Measurements from ENCODE around the gene ALDH1B1. TPM values are rescaled to one million over a fixed set of nuclear protein-coding genes. Genes with fewer than 3 reads are reported as not detected.

The ALDH1B1 gene
- total RNA-seq, 1 donor from 2014 or later, result 11.5 TPM

DNA sequence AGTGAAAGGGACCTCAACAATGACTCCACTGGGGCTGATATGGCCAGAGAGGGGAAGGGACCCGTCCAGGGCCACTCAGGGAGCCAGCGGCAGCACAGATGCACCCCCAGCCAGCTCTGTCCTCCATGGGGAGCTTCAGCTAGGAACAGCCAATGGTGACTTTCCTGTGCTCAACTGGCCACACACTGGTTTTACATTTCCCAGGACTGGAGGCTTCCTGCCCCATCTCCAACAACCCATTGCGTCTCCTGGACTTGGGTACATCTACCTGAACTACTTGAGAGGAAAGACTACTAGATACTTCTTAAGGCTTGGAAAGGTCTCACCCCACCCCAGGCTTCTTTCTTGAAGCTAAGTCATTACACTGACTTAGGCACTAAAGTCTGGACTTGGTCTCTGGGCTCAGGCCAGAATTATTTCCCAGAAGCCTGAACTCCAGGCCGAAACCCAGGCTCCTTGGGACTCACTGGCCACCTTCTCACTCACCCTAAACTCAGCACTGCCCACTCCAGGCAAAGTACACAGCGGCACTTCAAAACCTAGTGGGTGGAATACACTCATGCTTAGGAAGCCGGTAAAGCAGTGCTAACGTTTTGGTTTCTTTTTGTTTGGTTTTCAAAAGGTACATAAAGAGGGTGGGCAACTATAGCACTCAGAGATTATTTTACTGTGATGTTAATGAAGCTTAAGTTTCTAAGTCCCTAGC is 30.2 kb downstream of the ALDH1B1 start:
- no peaks in the 10 kb centered on the region for H3K36me3 ChIP-seq (ENCODE audit: control insufficient read depth in 3 of 3, insufficient read depth in 3 of 3, low read length in 3 of 3)
- no peaks in the 10 kb centered on the region for H3K4me1 ChIP-seq (ENCODE audit: control insufficient read depth in 3 of 3, insufficient read depth in 3 of 3, low read length in 3 of 3)
- no peaks in the 10 kb centered on the region for H3K9me3 ChIP-seq (ENCODE audit: control insufficient read depth in 3 of 3, low read length in 3 of 3)
- no peak overlapping the region for H3K4me3 ChIP-seq (ENCODE audit: low read length in 3 of 3)
- H3K27ac ChIP-seq (ENCODE audit: low read depth, low read length), result no peak overlapping the region
- no peak overlapping the region for H3K9ac ChIP-seq (ENCODE audit: low read depth in 1 of 3, low read length in 3 of 3)
- H3K27me3 ChIP-seq (ENCODE audit: control insufficient read depth in 3 of 3, insufficient read depth in 3 of 3, low read length in 3 of 3), result peaks cover 34 to 59% (median 52%) of the 10 kb centered on the region in 3 donors

DNA sequence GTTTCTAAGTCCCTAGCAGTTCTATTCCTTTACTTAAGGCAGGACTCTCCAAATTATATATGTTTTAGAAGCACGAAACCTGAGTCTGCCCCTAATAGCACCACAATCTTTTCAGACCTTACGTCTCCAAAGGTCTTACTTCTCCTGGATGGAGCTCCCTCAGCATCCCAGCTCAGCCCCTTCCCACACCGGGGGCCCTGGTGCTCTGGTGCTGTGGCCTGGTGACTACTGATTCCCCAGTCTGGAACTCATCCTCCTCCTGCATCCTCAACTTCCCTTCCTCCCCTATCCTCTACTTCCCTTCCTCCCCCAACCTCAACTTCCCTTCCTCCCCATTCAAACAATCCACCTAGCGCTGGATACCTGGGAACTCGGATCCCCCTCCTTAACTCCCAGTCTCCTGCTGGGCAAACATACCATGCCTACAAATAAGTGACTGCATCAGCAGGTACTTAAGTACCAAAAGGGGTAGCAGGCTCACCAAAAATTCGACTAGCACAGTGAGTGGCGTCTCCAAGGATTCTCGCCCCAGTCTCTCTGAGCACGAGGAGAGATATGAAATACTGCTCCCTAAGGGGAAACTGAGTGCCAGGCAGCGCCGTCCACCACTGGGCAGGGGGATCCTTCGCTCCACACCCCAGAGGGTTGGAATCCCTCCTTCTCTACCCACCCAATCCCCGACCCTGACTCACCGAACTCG is 30.9 kb downstream of the ALDH1B1 start:
- H3K36me3 ChIP-seq (ENCODE audit: control insufficient read depth in 3 of 3, insufficient read depth in 3 of 3, low read length in 3 of 3), result no peaks in the 10 kb centered on the region
- H3K27ac ChIP-seq (ENCODE audit: low read depth, low read length), result no peak overlapping the region
- H3K27me3 ChIP-seq (ENCODE audit: control insufficient read depth in 3 of 3, insufficient read depth in 3 of 3, low read length in 3 of 3), result peaks cover 39 to 61% (median 52%) of the 10 kb centered on the region in 3 donors
- H3K9me3 ChIP-seq (ENCODE audit: control insufficient read depth in 3 of 3, low read length in 3 of 3), result no peaks in the 10 kb centered on the region
- peak overlapping the region in 1 of 3 donors; percentile 62 for H3K9ac ChIP-seq (ENCODE audit: low read depth in 1 of 3, low read length in 3 of 3)
- H3K4me3 ChIP-seq (ENCODE audit: low read length in 3 of 3), result peak overlapping the region in 1 of 3 donors; percentile 56
- no peaks in the 10 kb centered on the region for H3K4me1 ChIP-seq (ENCODE audit: control insufficient read depth in 3 of 3, insufficient read depth in 3 of 3, low read length in 3 of 3)

DNA sequence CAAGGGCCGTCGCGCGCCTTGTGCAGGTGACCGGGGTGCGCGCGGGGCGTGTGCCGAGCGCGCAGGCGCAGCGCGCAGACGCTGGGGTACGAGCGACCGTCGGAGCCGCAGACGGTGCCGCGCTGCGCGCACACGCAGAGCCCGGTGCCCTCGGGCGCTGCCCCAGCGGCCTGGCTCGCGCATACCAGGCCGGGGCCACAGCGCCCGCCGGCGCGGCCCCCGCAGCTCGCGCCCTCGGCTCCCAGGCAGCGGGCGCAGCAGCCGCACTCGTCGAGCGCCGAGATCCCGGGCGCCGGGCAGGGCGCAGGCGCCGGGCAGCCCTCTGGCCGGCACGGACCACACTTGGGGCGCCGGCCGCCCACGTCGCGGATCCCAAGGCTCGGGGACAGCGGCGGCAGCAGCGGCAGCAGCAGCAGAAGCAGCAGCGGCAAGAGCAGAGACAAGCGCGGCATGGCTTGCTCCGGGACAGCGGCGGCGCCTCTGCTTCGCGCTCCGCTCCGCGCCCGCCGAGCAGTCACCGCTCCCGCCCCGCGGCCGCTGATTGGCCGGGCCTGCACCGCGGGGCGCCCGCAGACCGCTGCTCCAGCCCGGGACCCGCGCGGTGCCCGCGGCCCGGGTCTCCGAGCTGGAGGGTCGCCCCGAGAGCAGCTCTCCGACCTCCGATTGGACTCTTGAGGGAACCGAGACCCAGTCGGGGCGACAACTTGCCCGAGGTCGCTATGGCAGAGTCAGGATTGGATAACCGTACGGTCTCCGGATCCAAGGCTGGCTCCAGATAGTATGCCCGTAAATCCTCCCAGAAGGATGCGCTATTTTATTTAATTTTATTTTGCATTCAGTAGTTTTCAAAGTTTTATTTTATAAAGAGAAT is 31.7 kb downstream of the ALDH1B1 start, which contains the start of gene IGFBPL1:
Gene IGFBPL1 (minus strand): TSS at position 482 of the 871 bp plus-strand sequence. CDS start 30 bp downstream, at position 452.
- no peaks in the 10 kb centered on the region for H3K9me3 ChIP-seq (ENCODE audit: control insufficient read depth in 3 of 3, low read length in 3 of 3)
- no peak within 1 kb of the TSS for H3K27ac ChIP-seq (ENCODE audit: low read depth, low read length)
- peak within 1 kb of the TSS in 1 of 3 donors; percentile 62 for H3K9ac ChIP-seq (ENCODE audit: low read depth in 1 of 3, low read length in 3 of 3)
- peaks cover 39 to 59% (median 52%) of the 10 kb centered on the region in 3 donors for H3K27me3 ChIP-seq (ENCODE audit: control insufficient read depth in 3 of 3, insufficient read depth in 3 of 3, low read length in 3 of 3)
- no peaks in the 10 kb centered on the region for H3K4me1 ChIP-seq (ENCODE audit: control insufficient read depth in 3 of 3, insufficient read depth in 3 of 3, low read length in 3 of 3)
- peak within 1 kb of the TSS; percentile 23 to 56 (median 47) for H3K4me3 ChIP-seq (ENCODE audit: low read length in 3 of 3)
- no peaks in the 10 kb centered on the region for H3K36me3 ChIP-seq (ENCODE audit: control insufficient read depth in 3 of 3, insufficient read depth in 3 of 3, low read length in 3 of 3)

DNA sequence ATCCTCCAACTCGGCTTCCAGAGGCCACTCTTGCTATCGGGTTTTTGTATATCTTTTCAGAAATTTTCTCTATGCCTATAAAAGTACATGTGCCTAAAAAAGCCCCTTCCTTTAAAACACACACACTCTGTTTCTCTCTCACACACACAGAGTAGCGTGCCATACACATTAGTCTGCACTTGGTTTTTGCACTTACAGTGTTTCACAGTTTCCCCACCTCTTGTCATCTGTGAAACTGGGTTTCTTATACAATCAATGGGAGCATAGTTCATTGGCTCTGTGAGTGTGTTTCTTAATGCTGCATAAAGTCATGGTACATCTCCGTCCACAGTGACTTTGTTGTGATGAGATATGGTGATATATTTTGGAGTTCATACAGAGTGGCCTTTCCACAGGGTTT is 32.4 kb downstream of the ALDH1B1 start:
- Histone ChIP-seq H3K27me3 (ENCODE audit: control insufficient read depth in 3 of 3, insufficient read depth in 3 of 3, low read length in 3 of 3) (peaks cover 39 to 56% (median 52%) of the 10 kb centered on the region in 3 donors), H3K27ac (ENCODE audit: low read depth, low read length) (no peak overlapping the region), H3K36me3 (ENCODE audit: control insufficient read depth in 3 of 3, insufficient read depth in 3 of 3, low read length in 3 of 3) (no peaks in the 10 kb centered on the region), H3K9ac (ENCODE audit: low read depth in 1 of 3, low read length in 3 of 3) (no peak overlapping the region), H3K4me3 (ENCODE audit: low read length in 3 of 3) (no peak overlapping the region), H3K9me3 (ENCODE audit: control insufficient read depth in 3 of 3, low read length in 3 of 3) (no peaks in the 10 kb centered on the region), H3K4me1 (ENCODE audit: control insufficient read depth in 3 of 3, insufficient read depth in 3 of 3, low read length in 3 of 3) (no peaks in the 10 kb centered on the region)

- no peak overlapping the region for H3K9ac ChIP-seq (ENCODE audit: low read depth in 1 of 3, low read length in 3 of 3)
- H3K4me1 ChIP-seq (ENCODE audit: control insufficient read depth in 3 of 3, insufficient read depth in 3 of 3, low read length in 3 of 3), result no peaks in the 10 kb centered on the region
- H3K4me3 ChIP-seq (ENCODE audit: low read length in 3 of 3), result no peak overlapping the region
- no peaks in the 10 kb centered on the region for H3K36me3 ChIP-seq (ENCODE audit: control insufficient read depth in 3 of 3, insufficient read depth in 3 of 3, low read length in 3 of 3)
- peaks cover 30 to 44% (median 36%) of the 10 kb centered on the region in 3 donors for H3K27me3 ChIP-seq (ENCODE audit: control insufficient read depth in 3 of 3, insufficient read depth in 3 of 3, low read length in 3 of 3)
- no peaks in the 10 kb centered on the region for H3K9me3 ChIP-seq (ENCODE audit: control insufficient read depth in 3 of 3, low read length in 3 of 3)
- H3K27ac ChIP-seq (ENCODE audit: low read depth, low read length), result no peak overlapping the region
Observed at GRCh38 chr9:38428062-38428461, 35.6 kb downstream of the ALDH1B1 start.

DNA sequence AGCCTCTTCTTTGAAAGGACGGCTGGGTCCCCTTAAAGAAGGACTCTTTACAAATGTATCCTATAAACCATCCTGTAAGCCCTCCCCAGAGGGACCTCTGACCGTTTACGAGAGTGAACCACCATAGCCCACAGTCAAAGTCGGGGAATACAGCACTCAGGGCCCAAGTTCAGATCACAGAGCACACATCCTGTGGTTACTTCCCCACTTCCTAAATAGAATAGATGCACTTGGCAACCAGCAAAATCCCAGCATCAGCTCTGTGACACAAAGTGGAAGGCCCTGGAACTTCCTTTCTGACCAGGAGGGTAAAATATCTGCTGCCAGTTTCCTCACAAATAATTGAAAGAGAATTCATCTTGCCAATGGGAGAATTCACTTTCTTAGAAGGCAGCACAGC is 38.6 kb downstream of the ALDH1B1 start:
- no peaks in the 10 kb centered on the region for H3K4me1 ChIP-seq (ENCODE audit: control insufficient read depth in 3 of 3, insufficient read depth in 3 of 3, low read length in 3 of 3)
- no peak overlapping the region for H3K9ac ChIP-seq (ENCODE audit: low read depth in 1 of 3, low read length in 3 of 3)
- no peak overlapping the region for H3K4me3 ChIP-seq (ENCODE audit: low read length in 3 of 3)
- no peaks in the 10 kb centered on the region for H3K36me3 ChIP-seq (ENCODE audit: control insufficient read depth in 3 of 3, insufficient read depth in 3 of 3, low read length in 3 of 3)
- no peaks in the 10 kb centered on the region for H3K9me3 ChIP-seq (ENCODE audit: control insufficient read depth in 3 of 3, low read length in 3 of 3)
- H3K27ac ChIP-seq (ENCODE audit: low read depth, low read length), result no peak overlapping the region
- peaks cover 11 to 20% (median 13%) of the 10 kb centered on the region in 3 donors for H3K27me3 ChIP-seq (ENCODE audit: control insufficient read depth in 3 of 3, insufficient read depth in 3 of 3, low read length in 3 of 3)

DNA sequence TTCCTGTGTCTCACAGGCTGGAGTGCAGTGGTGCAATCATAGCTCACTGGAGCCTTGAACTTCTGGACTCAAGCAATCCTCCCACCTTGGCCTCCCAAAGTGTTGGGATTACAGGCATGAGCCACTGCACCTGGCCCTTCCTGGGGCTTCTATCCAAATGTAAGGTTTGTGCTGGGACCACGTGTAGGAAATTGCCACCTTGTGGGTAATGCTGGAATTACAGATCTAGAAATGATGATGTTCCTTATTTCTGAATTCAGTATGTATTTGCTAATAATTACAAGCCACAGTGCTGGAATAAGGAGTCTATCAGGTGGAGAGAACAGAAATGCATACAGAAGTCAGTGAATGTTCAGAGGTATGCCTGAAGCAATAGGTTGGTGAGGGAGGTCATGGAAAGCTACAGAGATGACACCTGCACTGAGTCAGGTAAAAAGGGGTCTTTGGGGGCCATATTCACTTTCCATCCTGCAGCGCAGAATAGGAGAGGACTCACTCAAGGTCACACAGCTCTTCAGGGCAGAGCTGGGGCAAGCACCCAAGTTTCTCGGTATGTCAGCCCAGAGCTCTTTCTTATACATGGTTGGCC is 40.5 kb downstream of the ALDH1B1 start:
- Histone ChIP-seq H3K4me1 (ENCODE audit: control insufficient read depth in 3 of 3, insufficient read depth in 3 of 3, low read length in 3 of 3) (no peaks in the 10 kb centered on the region), H3K4me3 (ENCODE audit: low read length in 3 of 3) (no peak overlapping the region)

GRCh38 chr9:38434365-38434764 is 41.9 kb downstream of the ALDH1B1 start:
- Histone ChIP-seq H3K9me3 (ENCODE audit: control insufficient read depth in 3 of 3, low read length in 3 of 3) (no peaks in the 10 kb centered on the region), H3K9ac (ENCODE audit: low read depth in 1 of 3, low read length in 3 of 3) (no peak overlapping the region), H3K4me1 (ENCODE audit: control insufficient read depth in 3 of 3, insufficient read depth in 3 of 3, low read length in 3 of 3) (no peaks in the 10 kb centered on the region), H3K27ac (ENCODE audit: low read depth, low read length) (no peak overlapping the region), H3K36me3 (ENCODE audit: control insufficient read depth in 3 of 3, insufficient read depth in 3 of 3, low read length in 3 of 3) (no peaks in the 10 kb centered on the region), H3K4me3 (ENCODE audit: low read length in 3 of 3) (no peak overlapping the region), H3K27me3 (ENCODE audit: control insufficient read depth in 3 of 3, insufficient read depth in 3 of 3, low read length in 3 of 3) (peaks cover 0 to 9% (median 0%) of the 10 kb centered on the region in 3 donors)

More for the DNA sequence above, 40.5 kb downstream of the ALDH1B1 start:
- Histone ChIP-seq H3K27ac (ENCODE audit: low read depth, low read length) (no peak overlapping the region), H3K27me3 (ENCODE audit: control insufficient read depth in 3 of 3, insufficient read depth in 3 of 3, low read length in 3 of 3) (peaks cover 0 to 8% (median 2%) of the 10 kb centered on the region in 3 donors), H3K9ac (ENCODE audit: low read depth in 1 of 3, low read length in 3 of 3) (no peak overlapping the region), H3K36me3 (ENCODE audit: control insufficient read depth in 3 of 3, insufficient read depth in 3 of 3, low read length in 3 of 3) (no peaks in the 10 kb centered on the region), H3K9me3 (ENCODE audit: control insufficient read depth in 3 of 3, low read length in 3 of 3) (no peaks in the 10 kb centered on the region)

GRCh38 chr9:38434853-38435252 is 42.4 kb downstream of the ALDH1B1 start:
- H3K9ac ChIP-seq (ENCODE audit: low read depth in 1 of 3, low read length in 3 of 3), result no peak overlapping the region
- no peaks in the 10 kb centered on the region for H3K4me1 ChIP-seq (ENCODE audit: control insufficient read depth in 3 of 3, insufficient read depth in 3 of 3, low read length in 3 of 3)
- no peaks in the 10 kb centered on the region for H3K36me3 ChIP-seq (ENCODE audit: control insufficient read depth in 3 of 3, insufficient read depth in 3 of 3, low read length in 3 of 3)

More at GRCh38 chr9:38434853-38435252, 42.4 kb downstream of the ALDH1B1 start:
- no peak overlapping the region for H3K27ac ChIP-seq (ENCODE audit: low read depth, low read length)
- H3K4me3 ChIP-seq (ENCODE audit: low read length in 3 of 3), result no peak overlapping the region
- H3K9me3 ChIP-seq (ENCODE audit: control insufficient read depth in 3 of 3, low read length in 3 of 3), result no peaks in the 10 kb centered on the region
- peaks cover 0 to 13% (median 0%) of the 10 kb centered on the region in 3 donors for H3K27me3 ChIP-seq (ENCODE audit: control insufficient read depth in 3 of 3, insufficient read depth in 3 of 3, low read length in 3 of 3)

Measured in skeletal muscle tissue (tissue), 4 donors.